ENCODE results near the gene MEIS3.

The MEIS3 gene

DNA sequence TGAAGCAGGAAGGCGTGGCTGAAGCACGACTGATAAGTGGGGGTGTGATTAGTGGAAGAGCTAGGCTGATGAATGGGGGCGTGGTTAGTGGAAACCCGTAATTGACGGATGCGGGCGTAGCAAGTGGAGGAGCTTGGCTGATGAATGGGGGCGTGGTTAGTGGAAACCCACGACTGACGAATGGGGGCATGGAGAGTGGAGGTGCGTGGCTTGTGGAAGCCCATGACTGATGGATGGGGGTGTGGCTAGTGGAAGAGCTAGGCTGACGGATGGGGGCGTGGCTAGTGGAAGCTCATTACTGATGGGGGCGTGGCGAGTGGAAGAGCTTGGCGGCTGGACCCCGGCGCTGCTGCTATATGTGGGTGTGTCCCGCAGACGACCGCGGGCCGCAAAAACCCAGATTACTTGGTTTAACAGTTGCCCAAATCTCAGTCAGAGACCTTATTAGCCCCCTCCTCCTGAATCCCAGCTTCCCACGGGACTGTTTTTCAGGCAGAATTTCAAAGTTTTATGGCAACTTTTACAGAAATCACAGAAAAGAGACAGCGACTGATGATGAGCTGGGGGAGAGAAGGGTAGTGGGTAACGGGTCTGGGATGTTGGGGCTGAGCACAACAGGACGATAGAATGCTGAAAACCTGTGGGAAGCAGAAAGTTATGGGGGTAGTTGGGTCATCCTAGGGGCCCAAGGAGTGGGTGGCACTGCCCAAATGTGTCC is 9.0 kb upstream of the MEIS3 start:
- Mint-ChIP-seq H3K36me3 (ENCODE audit: low read depth) (no peaks in the 10 kb centered on the region), H3K27me3 (peaks cover 59% of the 10 kb centered on the region), H3K4me1 (ENCODE audit: low read depth) (peaks cover 16% of the 10 kb centered on the region), H3K9me3 (no peaks in the 10 kb centered on the region), H3K27ac (no peak overlapping the region), H3K4me3 (no peak overlapping the region)

DNA sequence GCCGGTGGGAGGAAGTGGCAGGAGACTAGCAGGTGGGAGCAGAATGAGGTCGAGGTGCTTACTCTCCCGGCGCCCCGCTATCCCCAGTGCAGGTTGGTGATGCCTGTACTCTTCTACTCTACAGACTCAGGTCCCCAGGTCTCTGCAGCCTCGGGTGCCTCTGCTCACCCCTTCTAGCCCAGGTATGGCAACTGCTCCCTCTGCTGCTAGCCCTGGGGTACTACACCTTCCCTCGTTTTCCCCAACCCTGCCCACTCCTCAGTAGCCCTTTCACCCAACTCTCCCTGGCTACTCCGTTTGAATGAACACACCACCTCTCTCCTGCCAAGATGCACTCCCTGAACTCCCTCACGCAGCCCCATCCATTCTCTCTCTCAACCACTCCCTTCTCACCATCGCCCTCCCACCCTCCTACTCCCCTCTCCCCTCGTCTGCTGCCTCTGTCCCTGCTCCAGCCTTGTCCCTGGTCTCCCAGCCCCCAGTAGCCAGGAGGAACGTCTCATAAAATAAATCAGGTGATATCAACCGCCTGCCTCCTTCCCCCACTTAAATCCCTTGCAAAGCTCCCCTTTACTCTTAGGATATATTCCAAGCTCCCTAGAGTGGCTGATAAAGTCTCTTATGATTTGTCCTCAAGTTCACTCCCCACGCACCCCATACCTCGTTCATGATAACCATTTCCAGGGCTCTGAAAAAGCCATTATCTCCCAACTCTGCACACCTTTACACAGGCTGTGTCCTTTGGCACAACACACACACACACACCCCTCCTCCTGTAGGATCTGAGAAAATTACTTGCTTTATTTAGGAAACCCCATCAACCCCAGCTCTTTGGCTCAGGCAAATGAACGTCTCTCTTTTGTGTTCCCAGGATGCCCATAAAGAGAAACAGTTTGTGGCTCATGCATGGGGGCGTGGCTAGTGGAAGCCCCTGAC is 8.2 kb upstream of the MEIS3 start:
- H3K9me3 Mint-ChIP-seq: no peaks in the 10 kb centered on the region
- peaks cover 62% of the 10 kb centered on the region for H3K27me3 Mint-ChIP-seq
- H3K4me1 Mint-ChIP-seq (ENCODE audit: low read depth): peaks cover 20% of the 10 kb centered on the region
- no peaks in the 10 kb centered on the region for H3K36me3 Mint-ChIP-seq (ENCODE audit: low read depth)
- no peak overlapping the region for H3K4me3 Mint-ChIP-seq
- H3K27ac Mint-ChIP-seq: no peak overlapping the region

DNA sequence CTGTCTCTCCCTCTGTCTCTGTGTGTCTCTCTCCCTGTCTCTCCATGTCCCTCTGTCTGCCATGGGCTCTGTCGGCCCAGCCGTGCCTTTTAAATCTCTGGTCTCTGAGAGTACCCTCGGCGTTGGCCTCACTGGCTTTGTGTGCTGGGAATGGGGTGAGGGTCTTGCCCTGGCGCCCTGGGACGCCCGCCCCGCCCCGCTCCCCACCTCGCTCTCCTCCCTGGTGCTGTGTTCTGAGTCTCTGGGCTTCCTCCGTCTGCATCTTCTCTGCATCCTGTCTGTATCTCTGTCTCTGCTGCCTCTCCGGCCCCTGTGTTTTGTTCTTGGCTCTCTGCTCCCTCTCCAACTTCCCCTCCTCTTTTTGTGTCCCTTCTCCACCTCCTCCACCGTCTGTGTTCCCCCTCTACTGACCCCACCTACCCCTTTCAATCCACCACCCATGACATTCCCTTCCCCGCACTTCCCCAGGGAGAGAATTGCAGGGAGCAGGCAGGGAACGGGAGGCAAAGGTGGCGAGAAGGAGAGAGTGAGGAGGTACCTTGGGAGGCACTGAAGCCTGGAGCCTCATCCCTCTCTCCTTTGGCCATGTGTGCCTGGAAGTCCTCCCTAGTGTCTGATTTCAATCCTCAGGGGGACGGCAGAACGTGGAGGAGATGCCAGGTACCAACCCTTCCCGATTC is 4.0 kb upstream of the MEIS3 start:
- Mint-ChIP-seq H3K4me1 (ENCODE audit: low read depth) (peaks cover 22% of the 10 kb centered on the region), H3K27me3 (peaks cover 67% of the 10 kb centered on the region)

DNA sequence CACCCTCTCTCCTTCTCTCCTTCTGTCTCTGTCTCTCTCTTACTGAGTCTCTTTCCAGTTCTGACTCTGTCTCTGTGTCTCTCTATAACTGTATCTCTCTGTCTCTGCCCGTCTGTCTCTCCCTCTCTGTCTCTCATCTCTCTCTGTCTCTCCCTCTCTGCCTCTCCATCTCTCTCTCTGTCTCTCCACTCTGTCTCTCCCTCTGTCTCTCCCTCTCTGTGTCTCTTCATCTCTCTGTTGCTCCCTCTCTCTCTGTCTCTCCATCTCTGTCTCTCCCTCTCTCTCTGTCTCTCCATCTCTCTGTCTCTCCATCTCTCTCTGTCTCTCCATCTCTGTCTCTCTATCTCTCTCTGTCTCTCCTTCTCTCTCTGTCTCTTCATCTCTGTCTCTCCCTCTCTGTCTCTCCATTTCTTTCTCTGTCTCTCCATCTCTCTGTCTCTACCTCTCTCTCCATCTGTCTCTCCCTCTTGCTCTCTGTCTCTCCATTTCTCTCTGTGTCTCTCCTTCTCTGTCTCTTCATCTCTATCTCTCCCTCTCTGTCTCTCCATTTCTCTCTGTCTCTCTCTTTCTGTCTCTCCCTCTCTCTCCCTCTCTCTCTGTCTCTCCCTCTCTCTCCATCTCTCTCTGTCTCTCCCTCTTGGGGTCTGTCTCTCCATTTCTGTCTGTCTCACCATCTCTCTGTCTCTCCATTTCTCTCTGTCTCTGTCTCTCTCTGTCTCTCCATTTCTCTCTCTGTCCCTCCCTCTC is 3.3 kb upstream of the MEIS3 start:
- Mint-ChIP-seq H3K9me3 (no peaks in the 10 kb centered on the region), H3K36me3 (ENCODE audit: low read depth) (no peaks in the 10 kb centered on the region), H3K4me3 (no peak overlapping the region), H3K27me3 (peaks cover 75% of the 10 kb centered on the region), H3K4me1 (ENCODE audit: low read depth) (peaks cover 29% of the 10 kb centered on the region), H3K27ac (no peak overlapping the region)

More for the DNA sequence above, 4.0 kb upstream of the MEIS3 start:
- no peak overlapping the region for H3K27ac Mint-ChIP-seq
- no peaks in the 10 kb centered on the region for H3K36me3 Mint-ChIP-seq (ENCODE audit: low read depth)
- H3K9me3 Mint-ChIP-seq: no peaks in the 10 kb centered on the region
- H3K4me3 Mint-ChIP-seq: no peak overlapping the region

DNA sequence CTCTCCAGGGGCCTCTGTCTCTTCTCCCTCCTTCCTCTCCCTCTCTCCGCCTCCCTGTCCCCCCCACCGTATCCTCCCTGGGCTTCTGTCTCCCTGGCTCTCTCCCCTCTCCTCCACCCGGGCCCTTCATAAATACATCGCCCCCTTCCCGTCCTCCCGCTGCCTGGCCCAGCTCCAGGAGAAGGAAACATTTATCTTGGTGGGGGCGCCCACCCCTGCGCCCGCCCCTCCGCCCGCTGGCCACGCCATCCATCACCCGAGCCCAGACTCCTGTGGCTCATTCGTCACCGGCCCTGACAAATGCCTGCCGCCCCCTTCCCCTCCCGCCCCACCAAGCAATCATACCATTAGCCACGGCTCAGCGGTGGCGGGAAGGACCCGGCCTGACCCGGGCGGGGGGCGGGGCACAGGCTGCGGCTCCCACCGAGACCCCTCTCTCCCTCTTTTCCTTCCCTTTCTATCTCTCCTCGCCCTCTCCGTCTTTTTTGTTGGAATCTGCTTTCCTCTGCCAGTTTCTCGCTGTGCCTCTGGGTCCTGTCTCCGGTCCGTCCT is 2.6 kb upstream of the MEIS3 start:
- H3K36me3 Mint-ChIP-seq (ENCODE audit: low read depth): no peaks in the 10 kb centered on the region
- H3K4me3 Mint-ChIP-seq: no peak overlapping the region
- H3K27me3 Mint-ChIP-seq: peaks cover 77% of the 10 kb centered on the region
- peaks cover 33% of the 10 kb centered on the region for H3K4me1 Mint-ChIP-seq (ENCODE audit: low read depth)
- H3K27ac Mint-ChIP-seq: no peak overlapping the region
- H3K9me3 Mint-ChIP-seq: no peaks in the 10 kb centered on the region

DNA sequence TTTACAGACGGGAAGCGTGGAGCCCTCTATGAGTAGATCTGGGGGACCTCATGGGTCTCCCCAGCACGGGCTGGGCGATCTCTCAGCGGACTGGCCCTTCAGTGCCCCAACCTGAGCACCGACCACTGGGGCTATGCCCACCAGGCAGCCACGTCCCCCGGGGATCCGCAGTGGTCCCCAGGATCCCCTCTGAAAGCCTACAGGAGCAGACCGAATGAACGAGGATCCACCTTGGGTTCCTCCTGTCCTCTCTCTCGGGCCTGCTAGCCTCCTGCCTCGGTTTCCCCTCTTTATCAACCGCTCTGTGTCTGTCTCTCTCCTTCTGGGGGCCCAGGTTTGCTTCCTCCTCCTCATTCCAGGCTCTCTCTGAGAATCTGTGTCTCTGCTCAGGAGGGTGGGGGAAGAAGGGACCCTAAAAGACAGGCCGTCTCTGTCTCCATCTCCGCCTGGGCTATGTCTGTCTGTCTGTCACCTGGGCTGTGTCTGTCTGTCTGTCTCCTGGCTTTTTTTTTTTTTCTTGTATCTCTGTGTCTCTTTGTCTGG is 2.0 kb upstream of the MEIS3 start:
- H3K36me3 Mint-ChIP-seq (ENCODE audit: low read depth): no peaks in the 10 kb centered on the region
- H3K27me3 Mint-ChIP-seq: peaks cover 75% of the 10 kb centered on the region
- H3K4me3 Mint-ChIP-seq: no peak overlapping the region
- no peaks in the 10 kb centered on the region for H3K9me3 Mint-ChIP-seq
- H3K4me1 Mint-ChIP-seq (ENCODE audit: low read depth): peaks cover 33% of the 10 kb centered on the region
- no peak overlapping the region for H3K27ac Mint-ChIP-seq

DNA sequence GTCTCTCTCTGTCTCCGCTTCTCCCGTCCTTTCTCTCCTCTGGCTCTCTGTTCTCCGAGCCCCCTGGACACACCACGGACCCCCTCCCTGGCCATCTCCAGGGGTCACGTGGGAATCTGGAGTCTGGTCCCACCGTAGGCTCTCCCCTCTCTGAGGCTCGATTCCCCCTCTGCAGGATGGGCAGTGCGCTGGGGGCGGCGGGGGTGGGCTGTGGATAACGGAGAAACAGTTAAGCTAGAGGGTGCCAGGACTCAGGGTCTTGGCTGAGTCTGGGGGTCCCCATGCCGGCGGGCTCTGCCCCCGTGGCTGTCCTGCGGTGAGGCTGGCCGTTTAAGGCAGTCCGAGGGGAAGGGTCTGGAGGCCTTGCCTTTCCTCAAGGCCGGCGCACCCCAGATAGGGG is 462 bp upstream of the MEIS3 start:
- Mint-ChIP-seq H3K4me1 (ENCODE audit: low read depth) (peaks cover 33% of the 10 kb centered on the region), H3K9me3 (no peaks in the 10 kb centered on the region), H3K36me3 (ENCODE audit: low read depth) (no peaks in the 10 kb centered on the region), H3K4me3 (no peak overlapping the region), H3K27ac (no peak overlapping the region), H3K27me3 (peaks cover 79% of the 10 kb centered on the region)

DNA sequence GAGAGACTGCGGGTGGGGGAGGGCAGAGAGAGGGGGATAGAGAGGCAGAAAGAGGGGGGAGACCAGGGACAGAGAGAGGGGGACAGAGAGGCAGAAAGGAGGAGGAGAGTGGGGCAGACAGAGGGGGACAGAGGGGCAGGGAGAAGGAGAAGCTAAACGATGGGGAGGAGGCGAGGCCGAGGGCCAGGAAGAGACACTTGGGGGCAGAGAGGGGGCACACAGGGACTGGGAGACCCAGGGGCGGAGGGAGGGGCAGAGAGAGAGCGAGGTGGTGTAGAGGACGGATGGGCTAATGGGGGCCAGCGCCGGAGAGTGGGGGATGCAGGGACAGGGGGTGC is 666 bp downstream of the MEIS3 start:
- peaks cover 79% of the 10 kb centered on the region for H3K27me3 Mint-ChIP-seq
- peaks cover 33% of the 10 kb centered on the region for H3K4me1 Mint-ChIP-seq (ENCODE audit: low read depth)
- no peak overlapping the region for H3K4me3 Mint-ChIP-seq
- no peaks in the 10 kb centered on the region for H3K9me3 Mint-ChIP-seq
- H3K36me3 Mint-ChIP-seq (ENCODE audit: low read depth): no peaks in the 10 kb centered on the region
- H3K27ac Mint-ChIP-seq: no peak overlapping the region

DNA sequence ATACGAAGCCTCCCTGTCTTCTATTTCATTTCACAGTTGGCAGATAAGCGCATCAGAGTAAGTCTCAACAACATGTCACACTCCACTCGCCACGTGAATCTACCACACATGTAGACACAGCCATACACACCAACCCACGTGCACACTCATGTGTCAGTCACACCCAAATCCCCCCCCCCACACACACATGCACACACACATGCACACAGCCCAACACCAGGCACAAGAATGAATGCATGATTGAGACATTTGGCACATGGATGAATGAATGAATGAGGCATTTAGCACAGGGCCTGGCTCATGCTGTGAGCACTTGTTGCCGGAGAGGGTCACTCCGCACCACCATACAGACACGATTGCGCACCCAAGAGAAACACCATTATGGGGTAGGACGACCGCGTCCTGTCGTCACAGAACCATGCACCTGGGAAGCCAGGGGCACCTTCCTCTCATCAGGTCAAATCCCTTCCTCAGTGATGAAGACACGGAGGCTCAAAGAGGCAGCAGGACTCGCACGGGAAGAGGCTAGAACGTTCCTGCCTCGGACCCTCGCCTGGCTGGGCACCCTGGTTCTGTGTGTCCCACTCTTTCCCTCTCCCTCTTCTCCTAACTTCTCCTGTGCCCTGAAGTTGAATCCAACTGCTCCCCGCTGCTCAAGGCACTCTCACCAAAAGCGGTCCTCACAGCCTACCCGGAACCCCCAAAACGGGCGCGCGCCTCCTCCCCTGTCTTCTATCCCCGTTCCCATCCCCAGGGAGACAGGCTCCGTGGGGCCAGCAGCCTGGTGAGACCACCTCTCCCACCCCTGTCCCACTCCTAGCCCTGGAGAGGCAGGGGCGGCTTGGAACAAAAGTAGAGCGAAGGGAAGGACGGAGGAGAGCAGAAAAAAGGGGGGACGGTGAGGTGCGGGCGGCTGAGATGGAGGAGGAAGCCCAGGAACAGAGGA is 1.3 kb downstream of the MEIS3 start:
- Mint-ChIP-seq H3K4me1 (ENCODE audit: low read depth) (peaks cover 33% of the 10 kb centered on the region), H3K36me3 (ENCODE audit: low read depth) (no peaks in the 10 kb centered on the region), H3K27me3 (peaks cover 77% of the 10 kb centered on the region), H3K27ac (no peak overlapping the region), H3K9me3 (no peaks in the 10 kb centered on the region), H3K4me3 (peak overlapping the region; percentile 11)

DNA sequence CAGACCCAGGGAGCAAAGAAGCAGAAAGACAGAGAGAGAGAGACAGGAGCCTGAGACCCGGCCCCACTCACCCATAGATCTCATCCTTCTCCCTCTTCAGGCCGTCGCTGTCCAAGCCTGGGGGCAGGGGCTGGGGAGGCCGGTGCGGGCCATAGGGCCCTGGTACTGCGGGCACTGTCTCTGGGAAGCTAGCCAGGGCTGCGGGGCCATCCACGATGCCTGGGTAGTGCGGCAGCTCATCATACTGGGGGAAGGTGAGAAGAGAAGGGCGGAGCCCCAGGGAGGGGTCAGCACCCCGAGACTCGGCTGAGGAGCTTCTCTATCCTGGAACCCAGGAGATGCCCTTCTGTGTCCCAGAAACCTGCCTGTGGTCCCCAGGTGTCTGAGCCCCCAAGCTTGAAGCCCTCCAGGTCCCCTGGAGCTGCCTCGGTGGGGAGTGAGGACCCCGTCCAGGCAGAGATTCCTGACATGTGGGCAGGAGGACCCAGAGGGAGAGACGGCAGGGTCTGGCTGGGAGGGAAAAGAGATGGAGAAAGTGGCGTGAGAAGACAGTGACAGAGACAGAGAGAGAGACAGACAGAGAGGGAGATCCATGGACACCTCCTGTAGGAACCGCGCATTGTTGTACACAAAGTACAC is 2.1 kb downstream of the MEIS3 start:
- Mint-ChIP-seq H3K4me1 (ENCODE audit: low read depth) (peaks cover 26% of the 10 kb centered on the region), H3K27ac (no peak overlapping the region), H3K36me3 (ENCODE audit: low read depth) (no peaks in the 10 kb centered on the region), H3K9me3 (no peaks in the 10 kb centered on the region), H3K27me3 (peaks cover 72% of the 10 kb centered on the region), H3K4me3 (no peak overlapping the region)

DNA sequence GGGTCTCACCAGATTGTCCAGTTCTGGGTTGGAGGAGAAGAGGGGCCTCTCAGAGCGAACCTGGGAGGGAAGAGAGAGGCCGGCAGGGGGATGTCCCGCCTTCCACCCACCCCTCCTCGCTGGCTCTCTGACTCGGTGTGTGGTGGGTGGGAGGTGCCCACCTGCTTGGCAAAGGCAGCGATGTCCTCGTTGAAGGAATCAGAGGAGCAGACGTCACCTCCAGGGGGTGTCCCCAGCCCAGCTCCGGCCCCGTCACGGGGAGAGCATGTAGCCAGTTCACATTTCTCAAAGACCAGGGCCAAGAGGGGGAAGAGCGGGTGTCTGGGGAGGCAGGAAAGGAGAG is 2.7 kb downstream of the MEIS3 start:
- Mint-ChIP-seq H3K27ac (no peak overlapping the region), H3K36me3 (ENCODE audit: low read depth) (no peaks in the 10 kb centered on the region), H3K9me3 (no peaks in the 10 kb centered on the region), H3K27me3 (peaks cover 72% of the 10 kb centered on the region), H3K4me1 (ENCODE audit: low read depth) (peaks cover 24% of the 10 kb centered on the region), H3K4me3 (no peak overlapping the region)

DNA sequence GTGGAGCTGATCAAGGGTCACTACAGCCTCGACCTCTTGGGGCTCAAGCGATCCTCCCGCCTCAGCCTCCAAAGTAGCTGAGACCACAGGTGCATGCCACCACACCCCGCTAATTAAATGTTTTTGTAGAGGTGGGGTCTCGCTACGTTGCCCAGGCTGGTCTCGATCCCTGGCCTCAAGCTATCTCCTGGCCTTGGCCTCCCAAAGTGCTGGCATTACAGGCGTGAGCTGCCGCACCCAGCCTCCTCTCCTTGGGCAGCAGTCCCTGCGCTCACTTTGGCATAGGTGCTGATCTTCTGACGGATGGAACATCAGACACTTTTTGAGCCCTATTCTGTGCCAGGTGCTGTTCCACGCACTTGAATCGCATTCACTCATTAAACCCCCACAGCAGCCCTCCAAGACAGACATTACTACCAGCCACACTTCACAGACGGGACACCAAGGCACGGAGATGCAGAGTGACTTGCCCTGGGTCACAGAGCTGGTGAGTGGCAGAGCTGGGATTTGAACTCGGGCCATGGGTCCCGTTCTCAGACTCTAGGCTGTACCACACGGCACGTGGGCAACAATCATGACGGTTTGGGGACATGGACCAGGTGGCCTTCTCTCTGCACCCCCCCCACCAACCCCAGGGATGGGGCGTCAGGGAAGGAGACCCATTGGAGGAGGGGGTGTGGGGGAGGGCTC is 3.2 kb downstream of the MEIS3 start:
- Mint-ChIP-seq H3K27ac (no peak overlapping the region), H3K36me3 (ENCODE audit: low read depth) (no peaks in the 10 kb centered on the region), H3K4me3 (no peak overlapping the region), H3K9me3 (no peaks in the 10 kb centered on the region), H3K27me3 (peaks cover 67% of the 10 kb centered on the region), H3K4me1 (ENCODE audit: low read depth) (peaks cover 20% of the 10 kb centered on the region)

DNA sequence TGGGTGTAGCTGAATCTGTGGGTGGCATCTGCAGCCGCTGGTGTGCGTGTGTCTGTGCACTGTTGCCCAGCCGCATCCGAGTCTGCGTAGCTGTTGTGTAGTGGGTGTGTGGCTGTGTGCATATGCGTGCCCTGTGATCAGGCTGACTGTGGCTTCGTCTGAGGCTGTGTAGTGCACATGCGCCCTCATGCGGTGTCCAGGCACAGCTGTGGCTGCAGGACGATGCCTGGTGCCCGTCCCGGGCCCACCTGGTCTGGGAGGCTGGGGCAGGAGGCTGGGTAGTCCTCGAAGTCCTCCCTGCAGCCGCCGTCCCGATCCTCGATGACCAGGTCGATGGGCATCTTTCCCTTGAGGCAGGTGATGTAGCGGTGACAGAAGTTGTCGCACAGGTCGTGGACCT is 4.9 kb downstream of the MEIS3 start:
- H3K27me3 Mint-ChIP-seq: peaks cover 51% of the 10 kb centered on the region
- H3K9me3 Mint-ChIP-seq: no peaks in the 10 kb centered on the region
- H3K4me1 Mint-ChIP-seq (ENCODE audit: low read depth): peaks cover 12% of the 10 kb centered on the region
- H3K36me3 Mint-ChIP-seq (ENCODE audit: low read depth): no peaks in the 10 kb centered on the region
- H3K27ac Mint-ChIP-seq: no peak overlapping the region
- no peak overlapping the region for H3K4me3 Mint-ChIP-seq

All from stimulated activated naive CD8-positive, alpha-beta T cell treated with anti-CD3 and anti-CD28 coated beads, Interleukin-15, Interleukin-2, amounts not matched to agents 100 ng/mL and 50 ng/mL, for 24 hours (primary cell).